GM23338 (cell line): Measurements from ENCODE around the gene ZNF783. TPM values are rescaled to one million over a fixed set of nuclear protein-coding genes. Genes with fewer than 3 reads are reported as not detected.
"Not testable (repeated sequence)": the region's sequence is repeated elsewhere in the genome, so short reads cannot be mapped to it uniquely, and the experiment has no call there.

Experiments
- ATAC-seq: fragments of 200-7000 bp; cut with Tn5 transposase; 3 replicates; pipeline ENCODE4 v1.9.1; 2020
- DNase-seq: peaks from one replicate; pipeline ENCODE4 v3.0.0-alpha.2; 2015; ENCODE audit warnings: low spot score
- H2AFZ ChIP-seq: fragments of 200-600 bp; sonication (generic); 2 replicates; pipeline ENCODE4 v1.8.0; 2016; ENCODE audit warnings: antibody characterized with exemption, mild to moderate bottlenecking, moderate library complexity
- H3F3A ChIP-seq: fragments of 200-600 bp; sonication (generic); replicated peaks from 2 replicates; pipeline ENCODE4 v1.8.0; 2017; ENCODE audit warnings: antibody characterized with exemption, mixed run types, low read depth
- H3K27ac ChIP-seq: fragments of 200-600 bp; sonication (generic); 2 replicates; pipeline ENCODE4 v1.6.1; 2016; ENCODE audit warnings: low read depth
- H3K27me3 ChIP-seq: fragments of 200-600 bp; sonication (generic); 2 replicates; pipeline ENCODE4 v1.8.0; 2016; ENCODE audit warnings: mild to moderate bottlenecking, mixed run types, moderate library complexity; ENCODE audit not compliant: insufficient read depth
- H3K36me3 ChIP-seq: fragments of 200-600 bp; sonication (generic); 2 replicates; pipeline ENCODE4 v1.8.0; 2016; ENCODE audit warnings: mild to moderate bottlenecking; ENCODE audit not compliant: insufficient read depth
- H3K4me1 ChIP-seq: fragments of 200-600 bp; sonication (generic); 2 replicates; pipeline ENCODE4 v1.8.0; 2016; ENCODE audit warnings: mild to moderate bottlenecking, moderate library complexity; ENCODE audit not compliant: insufficient read depth
- H3K4me2 ChIP-seq: fragments of 200-600 bp; sonication (generic); 2 replicates; pipeline ENCODE4 v1.7.1; 2017; ENCODE audit warnings: mixed run types
- H3K4me3 ChIP-seq: fragments of 200-600 bp; sonication (generic); 2 replicates; pipeline ENCODE4 v1.6.1; 2016; ENCODE audit warnings: mixed run types
- H3K79me2 ChIP-seq: fragments of 200-600 bp; sonication (generic); replicated peaks from 2 replicates; pipeline ENCODE4 v1.8.0; 2017; ENCODE audit warnings: mild to moderate bottlenecking; ENCODE audit not compliant: insufficient read depth
- H3K9me2 ChIP-seq: fragments of 200-600 bp; sonication (generic); 2 replicates; pipeline ENCODE4 v1.8.0; 2017; ENCODE audit not compliant: insufficient read depth
- H4K20me1 ChIP-seq: fragments of 200-600 bp; sonication (generic); replicated peaks from 2 replicates; pipeline ENCODE4 v1.8.0; 2017; ENCODE audit warnings: mild to moderate bottlenecking; ENCODE audit not compliant: insufficient read depth
- H3K27ac Mint-ChIP-seq: 2 replicates; pipeline ENCODE4 v1.8.0; 2020; ENCODE audit warnings: inconsistent platforms, mild to moderate bottlenecking, moderate library complexity, mixed read lengths
- H3K27me3 Mint-ChIP-seq: 3 replicates; pipeline ENCODE4 v1.8.0; 2022; ENCODE audit warnings: low read depth, mild to moderate bottlenecking, moderate library complexity, mixed read lengths, inconsistent platforms; ENCODE audit not compliant: insufficient read depth, poor library complexity
- H3K36me3 Mint-ChIP-seq: 3 replicates; pipeline ENCODE4 v1.8.0; 2021; ENCODE audit warnings: low read depth, mild to moderate bottlenecking, inconsistent platforms, moderate library complexity, mixed read lengths
- H3K4me1 Mint-ChIP-seq: 3 replicates; pipeline ENCODE4 v1.8.0; 2020; ENCODE audit warnings: mild to moderate bottlenecking, inconsistent platforms, mixed read lengths
- H3K4me3 Mint-ChIP-seq: 3 replicates; pipeline ENCODE4 v1.8.0; 2021; ENCODE audit warnings: moderate library complexity, mild to moderate bottlenecking, inconsistent platforms, mixed read lengths
- H3K9me3 Mint-ChIP-seq: 3 replicates; pipeline ENCODE4 v1.8.0; 2020; ENCODE audit warnings: moderate library complexity, mild to moderate bottlenecking, inconsistent platforms, mixed read lengths
- CREB1 ChIP-seq: fragments of 250-450 bp; sonication (Bioruptor Pico); IDR thresholded peaks from 2 replicates; pipeline ENCODE4 v1.5.0; 2020; ENCODE audit warnings: low read depth, mild to moderate bottlenecking, moderate library complexity
- CTCF ChIP-seq, 2 experiments: fragments of 200-600 bp in 1 of 2; sonication (generic) in 1 of 2; conservative IDR thresholded peaks; 2 replicates each; pipeline versions ENCODE4 v1.5.1 to v1.6.1; 2016 to 2017; ENCODE audit warnings: antibody characterized with exemption in 2 of 2, low read depth in 2 of 2, mild to moderate bottlenecking in 2 of 2, moderate library complexity in 1 of 2
- JUNB ChIP-seq: IDR thresholded peaks from one replicate; pipeline ENCODE4 v1.6.1; 2016; ENCODE audit warnings: antibody characterized with exemption; ENCODE audit not compliant: unreplicated experiment
- ZNF462 ChIP-seq: fragments of 250-450 bp; sonication (Bioruptor Pico); IDR thresholded peaks from 2 replicates; pipeline ENCODE4 v1.5.0; 2020; ENCODE audit warnings: mild to moderate bottlenecking, moderate library complexity
- polyA plus RNA-seq: library from polyadenylated mRNA; unstranded; fragments of >200 nt; fragmentation: Nextera tagmentation; extraction: Ambion mirVana; gene quantifications from 2 replicates; pipeline ENCODE4 v1.2.1, GENCODE V29; 2016
- total RNA-seq: library from RNA; depleted of rRNA; stranded (reverse); fragments of >200 nt; shearing (Covaris generic); gene quantifications from 2 replicates; pipeline ENCODE4 v1.2.3, GENCODE V29; 2014

Gene ZNF783
- total and polyA plus RNA-seq, 2 experiments from 2014 or later, result 2.1 to 9.0 TPM

GRCh38 chr7:149274424-149274823 is 12.4 kb downstream of the ZNF783 start:
- H3K27ac Mint-ChIP-seq, H3F3A ChIP-seq, H3K79me2 ChIP-seq, H3K4me3 Mint-ChIP-seq, H3K4me2 ChIP-seq, H4K20me1 ChIP-seq, DNase-seq, H3K4me3 ChIP-seq, H3K4me1 ChIP-seq, H3K27me3 ChIP-seq, H3K4me1 Mint-ChIP-seq, H3K9me3 Mint-ChIP-seq, H3K27ac ChIP-seq, ATAC-seq, H3K36me3 ChIP-seq, H2AFZ ChIP-seq, H3K9me2 ChIP-seq, H3K27me3 Mint-ChIP-seq: not testable (repeated sequence)
- peaks cover 52% of the 10 kb centered on the region for H3K36me3 Mint-ChIP-seq

- Histone ChIP-seq H3K79me2 (no peaks in the 10 kb centered on the region), H3F3A (0 out of 2 replicates have a peak, but pooled peaks cover 4% of the 10 kb centered on the region), H3K36me3 (no peaks in the 10 kb centered on the region), H3K4me3 (no peak overlapping the region), H4K20me1 (no peaks in the 10 kb centered on the region), H3K4me2 (no peak overlapping the region), H3K4me1 (no peaks in the 10 kb centered on the region), H3K9me2 (no peaks in the 10 kb centered on the region), H3K27me3 (no peaks in the 10 kb centered on the region), H2AFZ (no peak overlapping the region), H3K27ac (no peak overlapping the region)
- Mint-ChIP-seq H3K27me3 (peaks cover 5% of the 10 kb centered on the region), H3K4me1 (peaks cover 3% of the 10 kb centered on the region; the same call in 2 of the 3 replicates), H3K27ac (no peak overlapping the region), H3K4me3 (no peak overlapping the region), H3K36me3 (peaks cover 58% of the 10 kb centered on the region), H3K9me3 (no peaks in the 10 kb centered on the region; the same call in 2 of the 3 replicates)
- ATAC-seq, result no peak
- TF ChIP-seq JUNB (no peak), ZNF462 (CRISPR knock-in tag) (no peak), CREB1 (no peak), CTCF (conservative IDR thresholded peaks at IDR 0.05; ENCODE audit: low read depth in 2 of 2) (no peak)
- DNase-seq, result no peak
These were observed 15.9 kb downstream of the ZNF783 start for GRCh38 chr7:149277871-149278270.
